ENCODE results near the gene CLRN1. TPM values are rescaled to one million over a fixed set of nuclear protein-coding genes. Genes with fewer than 3 reads are reported as not detected.

The CLRN1 gene
- total RNA-seq, 1 donor, result not detected

DNA sequence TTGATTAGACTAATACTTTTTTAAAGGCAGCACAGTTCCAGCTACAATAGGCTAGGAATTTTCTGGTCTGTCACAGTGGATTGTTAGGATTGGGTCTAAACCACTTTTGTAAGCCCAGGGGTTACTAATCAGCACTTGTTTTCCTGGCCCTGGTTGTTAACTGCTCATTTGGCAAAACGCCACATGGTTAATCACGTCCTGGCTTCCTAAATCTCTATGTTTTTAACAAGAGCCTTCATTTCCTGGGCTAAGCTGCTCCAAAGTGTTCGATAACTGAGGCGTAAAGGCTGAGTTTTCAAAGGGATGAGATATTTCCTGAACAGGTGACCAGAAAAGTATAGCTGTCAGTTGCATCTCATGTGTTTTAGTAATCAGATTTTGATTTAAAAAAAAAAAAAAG is 38.9 kb upstream of the CLRN1 start:
- peak; percentile 48 for DNase-seq (ENCODE audit: low read depth)
- no peak overlapping the region for H3K4me3 ChIP-seq (ENCODE audit: low read depth, low read length)
- TF ChIP-seq, protein P1, sequence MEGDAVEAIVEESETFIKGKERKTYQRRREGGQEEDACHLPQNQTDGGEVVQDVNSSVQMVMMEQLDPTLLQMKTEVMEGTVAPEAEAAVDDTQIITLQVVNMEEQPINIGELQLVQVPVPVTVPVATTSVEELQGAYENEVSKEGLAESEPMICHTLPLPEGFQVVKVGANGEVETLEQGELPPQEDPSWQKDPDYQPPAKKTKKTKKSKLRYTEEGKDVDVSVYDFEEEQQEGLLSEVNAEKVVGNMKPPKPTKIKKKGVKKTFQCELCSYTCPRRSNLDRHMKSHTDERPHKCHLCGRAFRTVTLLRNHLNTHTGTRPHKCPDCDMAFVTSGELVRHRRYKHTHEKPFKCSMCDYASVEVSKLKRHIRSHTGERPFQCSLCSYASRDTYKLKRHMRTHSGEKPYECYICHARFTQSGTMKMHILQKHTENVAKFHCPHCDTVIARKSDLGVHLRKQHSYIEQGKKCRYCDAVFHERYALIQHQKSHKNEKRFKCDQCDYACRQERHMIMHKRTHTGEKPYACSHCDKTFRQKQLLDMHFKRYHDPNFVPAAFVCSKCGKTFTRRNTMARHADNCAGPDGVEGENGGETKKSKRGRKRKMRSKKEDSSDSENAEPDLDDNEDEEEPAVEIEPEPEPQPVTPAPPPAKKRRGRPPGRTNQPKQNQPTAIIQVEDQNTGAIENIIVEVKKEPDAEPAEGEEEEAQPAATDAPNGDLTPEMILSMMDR (IDR thresholded peaks at IDR 0.05; ENCODE audit: insufficient read depth, low read depth, low read length), result no peak

DNA sequence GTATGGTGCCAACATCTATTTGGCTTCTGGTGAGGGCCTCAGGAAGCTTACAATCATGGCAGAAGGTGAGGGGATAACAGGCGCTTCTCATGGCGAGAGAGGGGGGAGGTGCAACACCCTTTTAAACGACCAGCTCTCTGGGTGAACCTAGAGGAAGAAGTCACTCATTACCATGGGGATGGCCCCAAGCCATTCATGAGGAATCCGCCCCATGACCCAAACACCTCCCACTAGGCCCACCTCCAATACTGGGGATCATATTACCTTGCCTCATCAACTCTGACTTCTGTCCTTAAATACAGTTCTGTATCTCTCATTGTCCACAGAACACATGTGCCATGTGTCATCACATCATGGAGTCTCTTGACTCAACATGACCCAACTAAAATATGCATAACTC is 37.5 kb upstream of the CLRN1 start:
- no peak overlapping the region for H3K4me3 ChIP-seq (ENCODE audit: low read depth, low read length)
- TF ChIP-seq, protein P1 (IDR thresholded peaks at IDR 0.05; ENCODE audit: insufficient read depth, low read depth, low read length), result no peak
- no peak for DNase-seq (ENCODE audit: low read depth)

GRCh38 chr3:151009430-151009829 is 36.9 kb upstream of the CLRN1 start:
- no peak overlapping the region for H3K4me3 ChIP-seq (ENCODE audit: low read depth, low read length)

GRCh38 chr3:151008699-151009098 is 36.2 kb upstream of the CLRN1 start:
- TF ChIP-seq, protein P1 (IDR thresholded peaks at IDR 0.05; ENCODE audit: insufficient read depth, low read depth, low read length), result peak; percentile 63
- no peak overlapping the region for H3K4me3 ChIP-seq (ENCODE audit: low read depth, low read length)
- peak; percentile 62 for DNase-seq (ENCODE audit: low read depth)

More at GRCh38 chr3:151009430-151009829, 36.9 kb upstream of the CLRN1 start:
- TF ChIP-seq, protein P1 (IDR thresholded peaks at IDR 0.05; ENCODE audit: insufficient read depth, low read depth, low read length), result no peak
- DNase-seq (ENCODE audit: low read depth), result no peak

DNA sequence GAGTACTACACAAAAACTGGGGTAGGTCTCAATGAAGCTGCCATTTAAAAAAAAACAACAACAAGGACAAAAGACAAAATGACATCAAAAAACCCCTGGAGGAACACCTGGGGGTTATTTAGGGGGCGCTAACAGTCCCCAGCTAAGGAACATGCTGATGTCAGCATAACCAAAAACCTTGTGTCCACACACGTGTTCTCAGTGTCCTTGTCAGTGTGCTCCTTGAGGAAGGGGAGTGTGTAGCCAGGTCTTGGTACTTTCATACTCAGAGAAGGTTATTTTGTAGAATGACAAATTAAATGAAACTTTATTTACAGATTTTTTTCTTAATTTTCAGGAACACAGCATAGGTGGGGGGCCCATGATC is 31.2 kb upstream of the CLRN1 start:
- DNase-seq (ENCODE audit: low read depth), result no peak
- no peak overlapping the region for H3K4me3 ChIP-seq (ENCODE audit: low read depth, low read length)
- TF ChIP-seq, protein P1 (IDR thresholded peaks at IDR 0.05; ENCODE audit: insufficient read depth, low read depth, low read length), result no peak

GRCh38 chr3:151003029-151003767 is 30.7 kb upstream of the CLRN1 start:
- TF ChIP-seq, protein P1 (IDR thresholded peaks at IDR 0.05; ENCODE audit: insufficient read depth, low read depth, low read length), result no peak
- DNase-seq (ENCODE audit: low read depth), result peak; percentile 65
- no peak overlapping the region for H3K4me3 ChIP-seq (ENCODE audit: low read depth, low read length)

All from fibroblast of villous mesenchyme (primary cell).